LNCAP (cell line): ENCODE results near the gene GCNA.

Experiments
- CTCF ChIP-seq: fragments of 450-650 bp; IDR thresholded peaks from 2 replicates; pipeline ENCODE4 v1.5.1; 2017; ENCODE audit warnings: mild to moderate bottlenecking

GCNA gene

GRCh38 chrX:71536285-71536684 lies 42.0 kb upstream of the GCNA start:
- no peak for TF ChIP-seq CTCF

GRCh38 chrX:71537743-71538142 lies 40.5 kb upstream of the GCNA start:
- TF ChIP-seq CTCF = no peak

GRCh38 chrX:71540801-71541200 lies 37.4 kb upstream of the GCNA start:
- TF ChIP-seq CTCF = no peak

- no peak for TF ChIP-seq CTCF
Measured at GRCh38 chrX:71541210-71542022, 36.8 kb upstream of the GCNA start.

GRCh38 chrX:71542411-71542810 lies 35.8 kb upstream of the GCNA start:
- no peak for TF ChIP-seq CTCF

- TF ChIP-seq CTCF = no peak
Measured at GRCh38 chrX:71542825-71543224, 35.4 kb upstream of the GCNA start.

- no peak for TF ChIP-seq CTCF
Measured at GRCh38 chrX:71543316-71543715, 34.9 kb upstream of the GCNA start.

GRCh38 chrX:71545364-71545763 lies 32.9 kb upstream of the GCNA start:
- no peak for TF ChIP-seq CTCF
